GM19193 (cell line): ENCODE results near the gene NXPH2.

ENCODE experiments used
- POLR2A ChIP-seq: IDR thresholded peaks from 4 replicates; pipeline ENCODE4 v1.6.1; 2011; ENCODE audit not compliant: insufficient read depth, insufficient read length; ENCODE audit errors: extremely low read depth

NXPH2 gene

DNA sequence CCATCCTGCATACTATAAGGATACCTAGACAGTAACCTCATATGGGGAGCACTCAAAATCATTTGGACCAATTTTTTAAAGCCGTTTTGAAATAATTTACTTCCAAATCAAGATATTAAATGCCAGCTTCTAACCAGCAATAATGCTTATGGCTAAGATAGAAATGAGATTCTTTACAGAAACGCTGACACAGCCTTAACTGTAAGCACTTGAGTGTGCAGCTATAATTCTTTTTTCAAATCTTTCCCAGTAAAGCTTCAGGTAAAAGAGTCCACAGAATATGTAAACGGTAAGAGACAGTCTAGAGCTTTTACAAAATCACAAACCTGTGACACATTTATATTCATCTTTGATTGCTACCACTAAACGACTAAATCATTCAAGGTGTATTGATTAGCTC lies 4.5 kb downstream of the NXPH2 start:
- no peak for TF ChIP-seq POLR2A

DNA sequence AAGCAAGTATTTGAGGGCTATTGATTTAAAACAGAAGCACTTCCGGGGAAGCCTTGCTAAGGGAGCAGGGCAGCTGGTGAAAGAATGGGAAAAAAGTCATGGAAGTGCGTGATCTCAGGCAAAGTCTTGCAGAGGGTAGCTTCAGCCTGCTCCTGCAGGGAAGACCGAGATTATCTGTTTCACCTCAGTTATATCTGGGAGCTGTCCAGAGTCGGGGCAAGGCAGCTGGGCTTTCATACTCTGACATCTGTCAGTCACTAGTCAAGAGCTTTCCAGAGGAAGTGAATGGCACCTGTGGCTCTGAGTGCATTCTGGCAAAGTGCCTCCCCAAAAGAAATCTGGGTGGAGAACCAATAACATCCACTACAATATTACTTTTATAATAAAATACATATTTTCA lies 8.7 kb downstream of the NXPH2 start:
- TF ChIP-seq POLR2A, result no peak

- TF ChIP-seq POLR2A, result no peak
Measured at GRCh38 chr2:138767101-138767500, 13.1 kb downstream of the NXPH2 start.

GRCh38 chr2:138766464-138766863 lies 13.7 kb downstream of the NXPH2 start:
- TF ChIP-seq POLR2A, result no peak

GRCh38 chr2:138763971-138764370 lies 16.2 kb downstream of the NXPH2 start:
- TF ChIP-seq POLR2A, result no peak

DNA sequence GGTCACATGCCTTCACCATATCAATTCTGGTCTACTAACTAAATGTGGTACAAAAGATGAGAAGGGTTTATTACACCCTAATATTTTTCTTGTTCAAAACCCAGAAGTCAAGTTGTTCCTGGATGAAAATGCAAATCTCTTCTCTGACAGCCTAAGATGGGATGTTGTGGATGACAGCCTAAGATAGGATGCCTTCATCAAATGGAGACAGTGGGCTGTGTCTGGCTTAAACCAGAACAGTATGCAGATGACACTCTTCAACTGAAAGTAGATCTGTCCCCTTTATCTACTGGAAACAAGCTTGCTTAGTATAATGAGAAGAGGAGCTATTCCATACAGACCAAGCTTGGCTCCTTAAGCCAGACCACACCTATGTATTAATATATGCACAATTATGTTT lies 17.7 kb downstream of the NXPH2 start:
- TF ChIP-seq POLR2A, result no peak

DNA sequence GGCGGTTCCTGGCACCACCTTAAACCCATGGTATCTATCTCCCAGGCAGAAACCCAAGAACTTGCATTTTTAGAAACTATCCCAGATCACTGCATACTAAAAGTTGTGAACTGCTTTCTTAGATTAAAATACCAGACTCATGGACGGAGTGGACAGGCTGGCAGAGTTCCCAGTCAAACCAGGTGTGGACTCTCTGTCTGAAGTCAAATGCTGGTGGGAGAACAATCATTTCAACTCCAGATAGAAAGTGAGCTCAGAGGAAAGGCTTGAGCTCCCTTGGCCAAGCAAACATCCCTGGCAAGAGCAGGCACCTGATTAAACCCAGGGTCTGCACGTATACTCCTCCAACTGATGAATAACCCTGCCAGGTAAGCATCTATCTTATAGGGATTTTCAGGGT lies 19.5 kb downstream of the NXPH2 start:
- TF ChIP-seq POLR2A, result no peak

DNA sequence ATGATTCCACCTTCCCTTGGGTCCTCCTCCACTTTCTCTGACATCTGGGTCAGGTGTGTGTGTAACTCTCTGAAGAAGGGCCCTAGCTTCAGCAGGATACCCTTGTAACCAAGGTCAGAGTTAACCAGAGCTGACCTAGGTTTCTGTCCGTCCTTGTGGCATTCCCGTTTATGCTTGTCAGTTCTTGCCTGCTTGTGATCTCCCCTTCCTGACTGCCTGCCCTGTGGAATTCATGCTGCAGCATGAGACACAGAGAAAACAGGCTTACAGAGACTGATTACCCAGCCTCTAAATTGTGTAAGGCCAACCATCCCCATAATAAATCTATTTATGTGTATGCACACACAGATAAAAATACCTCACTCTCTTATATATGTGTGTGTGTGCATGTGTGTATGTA lies 22.8 kb downstream of the NXPH2 start:
- no peak for TF ChIP-seq POLR2A

GRCh38 chr2:138752197-138752956 lies 27.8 kb downstream of the NXPH2 start:
- no peak for TF ChIP-seq POLR2A

- TF ChIP-seq POLR2A, result no peak
Measured at GRCh38 chr2:138744713-138745112, 35.5 kb downstream of the NXPH2 start.

- no peak for TF ChIP-seq POLR2A
Measured at GRCh38 chr2:138742441-138743057, 37.6 kb downstream of the NXPH2 start.

DNA sequence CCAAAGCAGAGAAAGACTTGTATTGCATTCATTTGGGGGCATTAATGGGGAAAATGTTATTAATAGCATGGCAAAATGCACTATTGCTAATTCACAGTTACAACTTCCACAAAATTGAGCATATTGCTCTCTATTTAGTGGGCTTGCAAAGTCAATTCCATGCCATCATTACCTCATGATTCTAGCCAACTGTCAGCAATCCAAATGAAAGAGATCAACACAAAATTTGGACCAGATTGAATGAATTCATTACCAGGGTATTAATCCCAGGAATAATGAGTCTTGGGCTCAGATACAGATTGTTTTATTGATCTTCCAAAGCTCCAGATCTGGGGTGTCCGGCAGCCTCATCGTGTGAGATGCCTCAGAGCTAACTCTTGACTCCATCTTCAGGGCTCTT lies 38.3 kb downstream of the NXPH2 start:
- no peak for TF ChIP-seq POLR2A

GRCh38 chr2:138732651-138733050 lies 47.5 kb downstream of the NXPH2 start:
- no peak for TF ChIP-seq POLR2A

- no peak for TF ChIP-seq POLR2A
Measured at GRCh38 chr2:138730497-138731030, 49.6 kb downstream of the NXPH2 start.

DNA sequence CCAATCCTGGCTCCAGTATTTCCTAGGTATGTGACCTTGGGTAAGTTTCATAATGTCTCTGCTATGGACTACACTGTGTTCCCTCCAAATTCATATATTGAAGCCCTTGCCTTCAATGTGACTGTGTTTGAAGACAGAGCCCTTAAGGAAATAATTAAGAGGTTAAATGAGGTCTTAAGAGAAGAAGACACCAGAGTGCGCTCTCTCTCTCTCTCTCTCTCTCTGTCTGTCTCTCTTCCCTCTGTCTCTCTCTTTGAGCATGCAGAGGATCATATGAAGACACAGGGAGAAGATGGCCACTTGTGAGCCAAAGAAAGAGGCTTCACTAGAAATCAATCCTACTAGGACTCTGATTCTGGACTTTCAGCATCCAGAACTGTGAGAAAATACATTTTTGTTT lies 52.2 kb downstream of the NXPH2 start:
- no peak for TF ChIP-seq POLR2A

DNA sequence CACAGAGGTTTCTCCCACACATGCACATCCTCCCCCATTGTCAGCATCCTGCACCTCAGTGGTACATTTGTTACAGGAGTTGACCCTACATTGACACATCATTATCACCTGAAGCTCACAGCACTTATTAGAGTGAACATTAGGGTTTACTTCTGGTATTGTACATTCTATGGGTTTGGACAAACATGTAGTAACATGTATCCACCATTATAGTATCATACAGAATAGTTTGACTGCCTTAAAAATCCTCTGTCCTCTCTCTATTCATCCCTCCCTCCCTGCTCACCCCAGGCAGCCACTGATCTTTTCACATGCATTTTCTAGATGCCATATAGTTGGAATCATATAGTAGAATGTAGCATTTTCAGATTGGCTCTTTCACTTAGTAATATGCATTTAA lies 53.5 kb downstream of the NXPH2 start:
- no peak for TF ChIP-seq POLR2A

DNA sequence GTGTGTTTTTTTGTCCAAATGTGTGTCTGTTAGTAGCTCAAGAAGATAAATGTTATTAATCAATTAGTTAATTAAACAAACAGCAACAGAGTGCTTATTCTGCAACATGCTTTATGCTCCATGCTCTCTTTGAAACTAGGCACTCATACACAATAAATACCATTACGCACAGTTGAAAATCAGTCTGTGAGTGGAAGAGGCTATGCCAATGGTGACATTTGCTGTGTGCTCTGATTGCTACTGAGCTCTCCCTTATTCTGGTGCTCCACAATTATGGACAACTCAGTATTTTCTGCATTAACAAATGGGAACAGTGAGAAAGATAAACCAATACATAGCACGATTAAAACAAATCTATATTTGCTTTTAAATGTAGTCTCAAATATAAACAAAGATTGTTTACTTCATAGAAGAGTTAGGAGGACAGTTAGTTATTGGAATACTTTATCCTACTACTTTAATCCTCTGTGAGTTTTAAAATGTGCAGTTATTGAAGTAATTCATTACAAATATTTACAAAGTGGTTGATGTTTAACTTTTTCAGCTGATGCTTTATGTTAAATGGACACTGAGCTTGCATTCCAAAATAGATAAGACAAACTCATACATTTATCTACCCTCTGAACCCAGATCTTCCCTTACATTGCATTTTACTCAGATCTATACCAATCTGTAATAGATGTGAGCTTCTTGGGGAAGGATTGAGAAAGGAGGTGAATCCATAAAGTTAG lies 55.3 kb downstream of the NXPH2 start:
- TF ChIP-seq POLR2A, result no peak

DNA sequence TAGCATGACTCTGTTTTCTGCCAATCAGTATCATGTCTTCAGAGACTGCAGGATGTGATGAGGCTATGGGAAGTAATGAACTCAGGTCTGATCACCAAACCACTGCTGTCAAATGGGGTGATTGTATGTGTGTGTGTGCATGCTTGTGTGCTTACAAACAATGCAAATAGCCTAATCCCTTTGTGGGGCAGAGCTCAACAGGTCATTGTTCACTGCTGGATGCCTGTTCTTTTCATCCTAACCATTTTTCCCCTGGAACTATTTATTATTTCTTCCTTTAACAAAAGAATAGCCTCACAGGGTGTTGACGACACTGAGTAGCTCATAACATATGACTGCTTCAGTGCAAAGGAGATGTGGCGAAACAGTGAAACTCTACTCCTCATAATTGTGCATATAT lies 55.9 kb downstream of the NXPH2 start:
- no peak for TF ChIP-seq POLR2A
